ENCODE results near the gene DHRS7B. TPM values are rescaled to one million over a fixed set of nuclear protein-coding genes. Genes with fewer than 3 reads are reported as not detected.

The DHRS7B gene
- total and polyA plus RNA-seq, 2 donors (not counting 1 experiment from before 2014, with no cell fraction given): 15.5 to 21.5 TPM

GRCh38 chr17:21168555-21168865 is 41.7 kb downstream of the DHRS7B start:
- no peak overlapping the region for H3K4me3 ChIP-seq (replicated peaks in 1 of 4; ENCODE audit: control extremely low read depth in 1 of 4, insufficient read depth in 1 of 4, low read depth in 3 of 4, low read length in 4 of 4)
- no peak for DNase-seq (ENCODE audit: low read depth in 2 of 2)
- no peaks in the 10 kb centered on the region for H3K27me3 ChIP-seq (ENCODE audit: control insufficient read depth, insufficient read depth, low read length)
- H4K20me1 ChIP-seq (ENCODE audit: control insufficient read depth, extremely low read depth, insufficient read depth, low read length): no peaks in the 10 kb centered on the region
- H3K36me3 ChIP-seq (ENCODE audit: control insufficient read depth, insufficient read depth, low read length): no peaks in the 10 kb centered on the region
- no peak overlapping the region for H3K4me2 ChIP-seq (ENCODE audit: extremely low read depth, insufficient read depth, low read length)
- no peak overlapping the region for H3K27ac ChIP-seq (ENCODE audit: insufficient read depth, low read length)
- TF ChIP-seq CTCF (conservative IDR thresholded peaks at IDR 0.05 in 1 of 2, IDR thresholded peaks at IDR 0.05 in 1 of 2; ENCODE audit: low read depth in 1 of 2, low read length in 2 of 2) (no peak), EZH2 (IDR thresholded peaks at IDR 0.05; ENCODE audit: low read length, missing control alignments) (no peak)
- H2AFZ ChIP-seq (ENCODE audit: low read length): no peak overlapping the region
- H3K9ac ChIP-seq (ENCODE audit: insufficient read depth, low read length): no peak overlapping the region
- H3K79me2 ChIP-seq (ENCODE audit: control insufficient read depth, insufficient read depth, low read length): no peaks in the 10 kb centered on the region
- peaks cover 6% of the 10 kb centered on the region for H3K4me1 ChIP-seq (ENCODE audit: control insufficient read depth, extremely low read depth, insufficient read depth, low read length)
- H3K9me3 ChIP-seq (ENCODE audit: control insufficient read depth, insufficient read depth, low read depth, low read length): no peaks in the 10 kb centered on the region

GRCh38 chr17:21169496-21169895 is 42.7 kb downstream of the DHRS7B start:
- no peak for TF ChIP-seq EZH2 (IDR thresholded peaks at IDR 0.05; ENCODE audit: low read length, missing control alignments)
- no peak for TF ChIP-seq CTCF (conservative IDR thresholded peaks at IDR 0.05 in 1 of 2, IDR thresholded peaks at IDR 0.05 in 1 of 2; ENCODE audit: low read depth in 1 of 2, low read length in 2 of 2)
- no peak for DNase-seq (ENCODE audit: low read depth in 2 of 2)
- H3K36me3 ChIP-seq (ENCODE audit: control insufficient read depth, insufficient read depth, low read length): no peaks in the 10 kb centered on the region

GRCh38 chr17:21170809-21171208 is 44.0 kb downstream of the DHRS7B start:
- Histone ChIP-seq H4K20me1 (ENCODE audit: control insufficient read depth, extremely low read depth, insufficient read depth, low read length) (no peaks in the 10 kb centered on the region), H3K27ac (ENCODE audit: insufficient read depth, low read length) (no peak overlapping the region), H3K4me2 (ENCODE audit: extremely low read depth, insufficient read depth, low read length) (no peak overlapping the region), H3K36me3 (ENCODE audit: control insufficient read depth, insufficient read depth, low read length) (no peaks in the 10 kb centered on the region), H3K9me3 (ENCODE audit: control insufficient read depth, insufficient read depth, low read depth, low read length) (no peaks in the 10 kb centered on the region), H3K9ac (ENCODE audit: insufficient read depth, low read length) (no peak overlapping the region), H2AFZ (ENCODE audit: low read length) (no peak overlapping the region), H3K4me3 (replicated peaks in 1 of 4; ENCODE audit: control extremely low read depth in 1 of 4, insufficient read depth in 1 of 4, low read depth in 3 of 4, low read length in 4 of 4) (no peak overlapping the region), H3K27me3 (ENCODE audit: control insufficient read depth, insufficient read depth, low read length) (no peaks in the 10 kb centered on the region), H3K4me1 (ENCODE audit: control insufficient read depth, extremely low read depth, insufficient read depth, low read length) (peaks cover 15% of the 10 kb centered on the region), H3K79me2 (ENCODE audit: control insufficient read depth, insufficient read depth, low read length) (no peaks in the 10 kb centered on the region)
- peak in 1 of 2 donors; percentile 53 for DNase-seq (ENCODE audit: low read depth in 2 of 2)
- no peak for TF ChIP-seq EZH2 (IDR thresholded peaks at IDR 0.05; ENCODE audit: low read length, missing control alignments)
- TF ChIP-seq CTCF (conservative IDR thresholded peaks at IDR 0.05 in 1 of 2, IDR thresholded peaks at IDR 0.05 in 1 of 2; ENCODE audit: low read depth in 1 of 2, low read length in 2 of 2): no peak

More at GRCh38 chr17:21169496-21169895, 42.7 kb downstream of the DHRS7B start:
- no peak overlapping the region for H3K27ac ChIP-seq (ENCODE audit: insufficient read depth, low read length)
- no peak overlapping the region for H3K9ac ChIP-seq (ENCODE audit: insufficient read depth, low read length)
- no peaks in the 10 kb centered on the region for H3K9me3 ChIP-seq (ENCODE audit: control insufficient read depth, insufficient read depth, low read depth, low read length)
- H3K79me2 ChIP-seq (ENCODE audit: control insufficient read depth, insufficient read depth, low read length): no peaks in the 10 kb centered on the region
- peaks cover 10% of the 10 kb centered on the region for H3K4me1 ChIP-seq (ENCODE audit: control insufficient read depth, extremely low read depth, insufficient read depth, low read length)
- no peaks in the 10 kb centered on the region for H3K27me3 ChIP-seq (ENCODE audit: control insufficient read depth, insufficient read depth, low read length)
- H3K4me3 ChIP-seq (replicated peaks in 1 of 4; ENCODE audit: control extremely low read depth in 1 of 4, insufficient read depth in 1 of 4, low read depth in 3 of 4, low read length in 4 of 4): no peak overlapping the region
- no peak overlapping the region for H2AFZ ChIP-seq (ENCODE audit: low read length)
- no peak overlapping the region for H3K4me2 ChIP-seq (ENCODE audit: extremely low read depth, insufficient read depth, low read length)
- H4K20me1 ChIP-seq (ENCODE audit: control insufficient read depth, extremely low read depth, insufficient read depth, low read length): no peaks in the 10 kb centered on the region
